Measurements from ENCODE around the gene SHCBP1.

DNA sequence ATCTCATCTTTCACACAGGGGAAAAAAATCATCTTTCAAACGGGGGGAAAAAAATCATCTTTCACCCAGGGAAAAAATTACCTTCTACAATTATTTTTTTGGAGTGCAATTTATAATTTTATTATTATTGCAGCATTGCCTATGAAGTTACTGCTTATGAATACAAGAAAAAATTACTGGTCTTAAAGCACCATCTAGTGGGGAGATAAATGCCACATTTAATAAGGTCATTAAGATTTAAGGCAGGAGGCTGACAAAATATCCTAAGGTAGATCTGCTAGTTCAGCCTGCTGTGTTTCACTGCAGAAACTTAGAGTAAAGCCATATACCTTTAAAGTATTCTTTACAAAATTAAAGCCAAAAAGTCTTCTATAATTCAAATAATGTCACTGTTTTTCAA lies 13.7 kb downstream of the SHCBP1 start:
- no peak for TF ChIP-seq POLR2A (IDR thresholded peaks at IDR 0.05)
- TF ChIP-seq, protein P1, sequence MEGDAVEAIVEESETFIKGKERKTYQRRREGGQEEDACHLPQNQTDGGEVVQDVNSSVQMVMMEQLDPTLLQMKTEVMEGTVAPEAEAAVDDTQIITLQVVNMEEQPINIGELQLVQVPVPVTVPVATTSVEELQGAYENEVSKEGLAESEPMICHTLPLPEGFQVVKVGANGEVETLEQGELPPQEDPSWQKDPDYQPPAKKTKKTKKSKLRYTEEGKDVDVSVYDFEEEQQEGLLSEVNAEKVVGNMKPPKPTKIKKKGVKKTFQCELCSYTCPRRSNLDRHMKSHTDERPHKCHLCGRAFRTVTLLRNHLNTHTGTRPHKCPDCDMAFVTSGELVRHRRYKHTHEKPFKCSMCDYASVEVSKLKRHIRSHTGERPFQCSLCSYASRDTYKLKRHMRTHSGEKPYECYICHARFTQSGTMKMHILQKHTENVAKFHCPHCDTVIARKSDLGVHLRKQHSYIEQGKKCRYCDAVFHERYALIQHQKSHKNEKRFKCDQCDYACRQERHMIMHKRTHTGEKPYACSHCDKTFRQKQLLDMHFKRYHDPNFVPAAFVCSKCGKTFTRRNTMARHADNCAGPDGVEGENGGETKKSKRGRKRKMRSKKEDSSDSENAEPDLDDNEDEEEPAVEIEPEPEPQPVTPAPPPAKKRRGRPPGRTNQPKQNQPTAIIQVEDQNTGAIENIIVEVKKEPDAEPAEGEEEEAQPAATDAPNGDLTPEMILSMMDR (IDR thresholded peaks at IDR 0.05), result peak in 1 of 3 donors; percentile 17

Data from ovary (tissue), 3 donors.